Measurements from ENCODE around the gene DOCK11.
"Not testable (repeated sequence)": the region's sequence is repeated elsewhere in the genome, so short reads cannot be mapped to it uniquely, and the experiment has no call there.

Gene DOCK11

GRCh38 chrX:118583781-118584180 lies 88.2 kb downstream of the DOCK11 start:
- no peaks in the 10 kb centered on the region for H3K9me3 ChIP-seq (ENCODE audit: control insufficient read depth, insufficient read depth, low read depth, low read length)
- ChIA-PET POLR2A (no interaction called here), CTCF (no interaction called here)
- TF ChIP-seq OSR2 (tag by site-specific recombination; IDR thresholded peaks at IDR 0.05) = no peak
- TF ChIP-seq PBX3 (CRISPR knock-in tag; IDR thresholded peaks at IDR 0.05) = no peak
- no peak for TF ChIP-seq ZNF423 (tag by site-specific recombination; IDR thresholded peaks at IDR 0.05)
- TF ChIP-seq ZNF140 (tag by site-specific recombination; IDR thresholded peaks at IDR 0.05) = no peak
- TF ChIP-seq ZNF362 (tag by site-specific recombination; IDR thresholded peaks at IDR 0.05) = no peak
- TF ChIP-seq, protein P1, sequence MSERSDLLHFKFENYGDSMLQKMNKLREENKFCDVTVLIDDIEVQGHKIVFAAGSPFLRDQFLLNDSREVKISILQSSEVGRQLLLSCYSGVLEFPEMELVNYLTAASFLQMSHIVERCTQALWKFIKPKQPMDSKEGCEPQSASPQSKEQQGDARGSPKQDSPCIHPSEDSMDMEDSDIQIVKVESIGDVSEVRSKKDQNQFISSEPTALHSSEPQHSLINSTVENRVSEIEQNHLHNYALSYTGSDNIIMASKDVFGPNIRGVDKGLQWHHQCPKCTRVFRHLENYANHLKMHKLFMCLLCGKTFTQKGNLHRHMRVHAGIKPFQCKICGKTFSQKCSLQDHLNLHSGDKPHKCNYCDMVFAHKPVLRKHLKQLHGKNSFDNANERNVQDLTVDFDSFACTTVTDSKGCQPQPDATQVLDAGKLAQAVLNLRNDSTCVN (tag by site-specific recombination; optimal IDR thresholded peaks at IDR 0.05) = no peak
- TF ChIP-seq ZNF280D (tag by site-specific recombination; IDR thresholded peaks at IDR 0.05) = no peak
- TF ChIP-seq TCF7L2 (IDR thresholded peaks at IDR 0.05; ENCODE audit: borderline replicate concordance, low read depth, low read length) = no peak
- no peaks in the 10 kb centered on the region for H3K4me1 ChIP-seq (ENCODE audit: control insufficient read depth, insufficient read depth, low read length)
- H3K27ac ChIP-seq (ENCODE audit: extremely low read depth, low read depth, low read length) = no peak overlapping the region
- H3K36me3 ChIP-seq (ENCODE audit: control insufficient read depth in 2 of 2, insufficient read depth in 1 of 2, low read length in 2 of 2) = no peaks in the 10 kb centered on the region
- H3K4me3 ChIP-seq (ENCODE audit: low read depth, low read length) = no peak overlapping the region

- 0 out of 2 replicates have a peak, but pooled peaks have one; percentile 54 for TF ChIP-seq TRIM28 (IDR thresholded peaks at IDR 0.05; ENCODE audit: borderline replicate concordance, low read length)
- TF ChIP-seq ZNF324 (tag by site-specific recombination; IDR thresholded peaks at IDR 0.05) = no peak
- TF ChIP-seq ATF2 (tag by site-specific recombination; IDR thresholded peaks at IDR 0.05; ENCODE audit: low read depth) = peak; percentile 63; the same call in 1 of the 2 replicates
- no peak overlapping the region for H3K27ac ChIP-seq (ENCODE audit: extremely low read depth, low read depth, low read length)
- POLR2A ChIA-PET = no interaction called here
- H3K9me3 ChIP-seq (ENCODE audit: control insufficient read depth, insufficient read depth, low read depth, low read length) = no peaks in the 10 kb centered on the region
- H3K4me1 ChIP-seq (ENCODE audit: control insufficient read depth, insufficient read depth, low read length) = no peaks in the 10 kb centered on the region
- CTCF ChIA-PET = interaction anchor here (0.9 to 1.0 kb wide), 2 partner anchors 15 to 17 kb away, joined by 5 read pairs; no protein-coding TSS in a partner anchor
- H3K4me3 ChIP-seq (ENCODE audit: low read depth, low read length) = no peak overlapping the region
- no peaks in the 10 kb centered on the region for H3K36me3 ChIP-seq (ENCODE audit: control insufficient read depth in 2 of 2, insufficient read depth in 1 of 2, low read length in 2 of 2)
Observed at GRCh38 chrX:118585296-118585695, 89.7 kb downstream of the DOCK11 start.

DNA sequence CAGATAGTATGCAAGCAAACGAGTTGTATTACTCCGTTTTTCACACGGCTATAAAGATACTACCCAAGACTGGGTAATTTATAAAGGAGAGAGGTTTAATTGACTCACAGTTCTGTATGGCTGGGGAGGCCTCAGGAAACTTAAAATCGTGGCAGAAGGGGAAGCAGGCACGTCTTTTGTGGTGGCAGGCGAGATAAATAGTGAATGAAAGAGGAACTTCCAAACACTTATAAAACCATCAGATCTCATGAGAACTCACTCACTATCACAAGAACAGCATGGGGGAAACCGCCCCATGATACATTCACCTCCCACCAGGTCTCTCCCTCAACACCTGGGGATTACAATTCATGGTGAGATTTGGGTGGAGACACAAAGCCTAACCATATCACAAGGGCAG lies 90.6 kb downstream of the DOCK11 start:
- H3K4me1 ChIP-seq (ENCODE audit: control insufficient read depth, insufficient read depth, low read length); H3K4me3 ChIP-seq (ENCODE audit: low read depth, low read length); H3K36me3 ChIP-seq (ENCODE audit: control insufficient read depth in 2 of 2, insufficient read depth in 1 of 2, low read length in 2 of 2); POLR2A ChIA-PET; H3K9me3 ChIP-seq (ENCODE audit: control insufficient read depth, insufficient read depth, low read depth, low read length); H3K27ac ChIP-seq (ENCODE audit: extremely low read depth, low read depth, low read length): not testable (repeated sequence)
- CTCF ChIA-PET = interaction anchor here (1.0 kb wide), 1 partner anchor 16 kb away, joined by 5 read pairs; no protein-coding TSS in a partner anchor

Data from HEK293 (cell line).